Chondrocyte (in vitro differentiated cells): ENCODE measurements around the gene NOPCHAP1. TPM values are rescaled to one million over a fixed set of nuclear protein-coding genes. Genes with fewer than 3 reads are reported as not detected.

ENCODE experiments used
- DNase-seq: peaks from one replicate; pipeline ENCODE4 v3.0.0; 2021; ENCODE audit warnings: mixed read lengths, low spot score
- H3K27ac Mint-ChIP-seq: one replicate; pipeline ENCODE4 v1.8.0; 2021; ENCODE audit warnings: mild to moderate bottlenecking, moderate library complexity, mixed read lengths; ENCODE audit not compliant: unreplicated experiment
- H3K27me3 Mint-ChIP-seq: 2 replicates; pipeline ENCODE4 v1.8.0; 2021; ENCODE audit warnings: low read depth, mixed read lengths
- H3K36me3 Mint-ChIP-seq: 2 replicates; pipeline ENCODE4 v1.8.0; 2021; ENCODE audit warnings: low read depth, mixed read lengths
- H3K4me1 Mint-ChIP-seq: 2 replicates; pipeline ENCODE4 v1.8.0; 2021; ENCODE audit warnings: low read depth, mild to moderate bottlenecking, mixed read lengths
- H3K4me3 Mint-ChIP-seq: one replicate; pipeline ENCODE4 v1.8.0; 2021; ENCODE audit warnings: mild to moderate bottlenecking, moderate library complexity, mixed read lengths; ENCODE audit not compliant: unreplicated experiment
- H3K9me3 Mint-ChIP-seq: 2 replicates; pipeline ENCODE4 v1.8.0; 2021; ENCODE audit warnings: low read depth, mixed read lengths
- CTCF ChIP-seq: fragments of 200-600 bp; sonication (generic); IDR thresholded peaks from 2 replicates; pipeline ENCODE4 v1.5.0; 2021; ENCODE audit warnings: antibody characterized with exemption, mild to moderate bottlenecking, moderate library complexity
- total RNA-seq: library from RNA; stranded (reverse); gene quantifications from 3 replicates; pipeline ENCODE4 v1.2.1, GENCODE V29; 2021

Gene NOPCHAP1
- total RNA-seq, 1 donor from 2014 or later: 11.8 TPM

GRCh38 chr12:105024928-105025327, 38.8 kb downstream of the NOPCHAP1 start:
- Mint-ChIP-seq H3K27me3 (no peaks in the 10 kb centered on the region), H3K4me1 (peaks cover 31% of the 10 kb centered on the region), H3K9me3 (no peaks in the 10 kb centered on the region), H3K4me3 (no peak overlapping the region), H3K27ac (peak overlapping the region; percentile 32), H3K36me3 (peaks cover 42% of the 10 kb centered on the region)
- DNase-seq: no peak
- no peak for TF ChIP-seq CTCF

- no peak for TF ChIP-seq CTCF
- Mint-ChIP-seq H3K27me3 (no peaks in the 10 kb centered on the region), H3K4me1 (peaks cover 31% of the 10 kb centered on the region), H3K27ac (peak overlapping the region; percentile 64), H3K4me3 (no peak overlapping the region), H3K9me3 (no peaks in the 10 kb centered on the region), H3K36me3 (peaks cover 36% of the 10 kb centered on the region)
- no peak for DNase-seq
These were observed 39.8 kb downstream of the NOPCHAP1 start for GRCh38 chr12:105025890-105026289.

GRCh38 chr12:105026411-105026810, 40.3 kb downstream of the NOPCHAP1 start:
- no peak overlapping the region for H3K4me3 Mint-ChIP-seq
- no peak for TF ChIP-seq CTCF
- peaks cover 38% of the 10 kb centered on the region for H3K36me3 Mint-ChIP-seq
- H3K27me3 Mint-ChIP-seq: no peaks in the 10 kb centered on the region
- H3K4me1 Mint-ChIP-seq: peaks cover 31% of the 10 kb centered on the region
- H3K9me3 Mint-ChIP-seq: no peaks in the 10 kb centered on the region
- no peak for DNase-seq
- peak overlapping the region; percentile 64 for H3K27ac Mint-ChIP-seq

- Mint-ChIP-seq H3K4me1 (peaks cover 17% of the 10 kb centered on the region), H3K9me3 (no peaks in the 10 kb centered on the region), H3K4me3 (no peak overlapping the region), H3K36me3 (peaks cover 50% of the 10 kb centered on the region), H3K27me3 (no peaks in the 10 kb centered on the region), H3K27ac (no peak overlapping the region)
- TF ChIP-seq CTCF: no peak
- DNase-seq: no peak
These were observed 45.0 kb downstream of the NOPCHAP1 start for GRCh38 chr12:105030820-105031807.

GRCh38 chr12:105032703-105033357, 46.7 kb downstream of the NOPCHAP1 start:
- H3K36me3 Mint-ChIP-seq: peaks cover 45% of the 10 kb centered on the region
- peaks cover under 1% of the 10 kb centered on the region for H3K4me1 Mint-ChIP-seq
- H3K27me3 Mint-ChIP-seq: no peaks in the 10 kb centered on the region
- DNase-seq: no peak
- no peaks in the 10 kb centered on the region for H3K9me3 Mint-ChIP-seq
- TF ChIP-seq CTCF: no peak
- no peak overlapping the region for H3K4me3 Mint-ChIP-seq
- H3K27ac Mint-ChIP-seq: no peak overlapping the region
